PC-9 (cell line): ENCODE measurements around the gene ABRACL. TPM values are rescaled to one million over a fixed set of nuclear protein-coding genes. Genes with fewer than 3 reads are reported as not detected.

Experiments
- BruUV-seq: library from RNA; stranded (reverse); fragments of 400-500 nt; replicated peaks from 2 replicates; lab custom pipeline; 2021; lab: Mats Ljungman, UMichigan
- CTCF ChIA-PET: fragments of 300-600 bp; sonication (Branson Sonifier 250); formaldehyde crosslinking; loops from one replicate; lab custom pipeline; 2022; ENCODE audit warnings: antibody characterized with exemption; lab: Charles Lee
- POLR2A ChIA-PET: fragments of 300-600 bp; sonication (Branson Sonifier 250); formaldehyde crosslinking; loops from one replicate; lab custom pipeline; 2022; ENCODE audit warnings: antibody characterized with exemption; ENCODE audit not compliant: unreplicated experiment; lab: Charles Lee
- DNase-seq, 2 experiments: peaks; one replicate each; pipeline versions ENCODE4 v3.0.0 to v3.0.0-alpha.2; 2015 to 2022; ENCODE audit warnings: mixed read lengths in 1 of 2
- H2AFZ ChIP-seq: fragments of 200-600 bp; sonication (generic); 2 replicates; pipeline ENCODE4 v1.8.1; 2017; ENCODE audit warnings: antibody characterized with exemption
- H3F3A ChIP-seq: fragments of 200-600 bp; sonication (generic); 2 replicates; pipeline ENCODE4 v1.8.1; 2017; ENCODE audit warnings: antibody characterized with exemption, mild to moderate bottlenecking, low read depth; ENCODE audit not compliant: insufficient read depth
- H3K27ac ChIP-seq: fragments of 200-600 bp; sonication (generic); 2 replicates; pipeline ENCODE4 v1.6.1; 2016; ENCODE audit warnings: mixed run types
- H3K27me3 ChIP-seq: fragments of 200-600 bp; sonication (generic); 2 replicates; pipeline ENCODE4 v1.6.1; 2016; ENCODE audit warnings: low read depth, mixed run types; ENCODE audit not compliant: insufficient read depth
- H3K36me3 ChIP-seq: fragments of 200-600 bp; sonication (generic); 2 replicates; pipeline ENCODE4 v1.6.1; 2016; ENCODE audit warnings: low read depth, mixed run types
- H3K4me1 ChIP-seq: fragments of 200-600 bp; sonication (generic); replicated peaks from 2 replicates; pipeline ENCODE4 v1.6.1; 2016; ENCODE audit warnings: mixed run types; ENCODE audit not compliant: insufficient read depth
- H3K4me2 ChIP-seq: fragments of 200-600 bp; sonication (generic); 2 replicates; pipeline ENCODE4 v1.6.1; 2017; ENCODE audit warnings: mixed run types
- H3K4me3 ChIP-seq: fragments of 200-600 bp; sonication (generic); 2 replicates; pipeline ENCODE4 v1.6.1; 2016; ENCODE audit warnings: mixed run types
- H3K79me2 ChIP-seq: fragments of 200-600 bp; sonication (generic); 2 replicates; pipeline ENCODE4 v1.6.1; 2017; ENCODE audit warnings: low read depth, mixed run types
- H3K9me2 ChIP-seq: fragments of 200-600 bp; sonication (generic); 2 replicates; pipeline ENCODE4 v1.8.1; 2017; ENCODE audit warnings: mild to moderate bottlenecking; ENCODE audit not compliant: insufficient read depth
- H3K9me3 ChIP-seq: fragments of 200-600 bp; sonication (generic); 2 replicates; pipeline ENCODE4 v1.8.1; 2016; ENCODE audit warnings: low read depth; ENCODE audit not compliant: insufficient read depth
- H4K20me1 ChIP-seq: fragments of 200-600 bp; sonication (generic); 2 replicates; pipeline ENCODE4 v1.8.1; 2017; ENCODE audit not compliant: insufficient read depth
- CTCF ChIP-seq: fragments of 200-600 bp; sonication (generic); conservative IDR thresholded peaks from 2 replicates; pipeline ENCODE4 v1.6.1; 2017; ENCODE audit warnings: mixed run types, antibody characterized with exemption, mild to moderate bottlenecking, moderate library complexity
- EZH2 ChIP-seq: fragments of 200-600 bp; sonication (generic); IDR thresholded peaks from 2 replicates; pipeline ENCODE4 v1.8.0; 2017; ENCODE audit warnings: antibody characterized with exemption, low read depth
- intact Hi-C: fragments of 100-400 bp; cut with micrococcal nuclease; formaldehyde crosslinking; loops from one replicate; pipeline ENCODE4 v1.10.0; 2022; ENCODE audit not compliant: unreplicated experiment
- total RNA-seq: library from RNA; stranded (reverse); gene quantifications from 2 replicates; pipeline ENCODE4 v1.2.3, GENCODE V29; 2021

The ABRACL gene
- total RNA-seq, 1 experiment from 2014 or later, result 33.7 TPM

- Histone ChIP-seq H3K79me2 (no peaks in the 10 kb centered on the region), H3K36me3 (no peaks in the 10 kb centered on the region), H3K9me3 (no peaks in the 10 kb centered on the region), H2AFZ (no peak overlapping the region), H3K27ac (no peak overlapping the region), H3K27me3 (no peaks in the 10 kb centered on the region), H3K9me2 (no peaks in the 10 kb centered on the region), H4K20me1 (no peaks in the 10 kb centered on the region), H3K4me2 (peak overlapping the region; percentile 11), H3K4me1 (peaks cover 11% of the 10 kb centered on the region), H3K4me3 (no peak overlapping the region), H3F3A (no peaks in the 10 kb centered on the region)
- BruUV-seq, result no TSS peak
- DNase-seq, result peak in 1 of 2 experiments; percentile 59
- CTCF ChIA-PET, result no interaction called here
- POLR2A ChIA-PET, result no interaction called here
- intact Hi-C loops, result no loop called here
- no peak for TF ChIP-seq EZH2
- no peak for TF ChIP-seq CTCF
Measured at GRCh38 chr6:139080255-139080920, 51.8 kb downstream of the ABRACL start.

- Histone ChIP-seq H3K27ac (no peak overlapping the region), H3K27me3 (no peaks in the 10 kb centered on the region), H3K4me1 (peaks cover 11% of the 10 kb centered on the region), H3K36me3 (no peaks in the 10 kb centered on the region), H3K9me3 (no peaks in the 10 kb centered on the region), H3K4me2 (no peak overlapping the region), H4K20me1 (no peaks in the 10 kb centered on the region), H3K4me3 (no peak overlapping the region), H3K79me2 (no peaks in the 10 kb centered on the region), H3K9me2 (no peaks in the 10 kb centered on the region), H2AFZ (no peak overlapping the region), H3F3A (no peaks in the 10 kb centered on the region)
- TF ChIP-seq EZH2, result no peak
- TF ChIP-seq CTCF, result no peak
- DNase-seq, result no peak
- BruUV-seq, result no TSS peak
- intact Hi-C loops, result no loop called here
- ChIA-PET POLR2A (no interaction called here), CTCF (no interaction called here)
Measured at GRCh38 chr6:139081471-139081870, 52.9 kb downstream of the ABRACL start.

GRCh38 chr6:139082370-139082769 lies 53.8 kb downstream of the ABRACL start:
- Histone ChIP-seq H3K4me3 (no peak overlapping the region), H3K36me3 (no peaks in the 10 kb centered on the region), H3F3A (no peaks in the 10 kb centered on the region), H3K79me2 (no peaks in the 10 kb centered on the region), H3K4me1 (peaks cover 11% of the 10 kb centered on the region), H3K27me3 (no peaks in the 10 kb centered on the region), H3K9me3 (no peaks in the 10 kb centered on the region), H3K4me2 (no peak overlapping the region), H2AFZ (no peak overlapping the region), H3K9me2 (no peaks in the 10 kb centered on the region), H4K20me1 (no peaks in the 10 kb centered on the region), H3K27ac (no peak overlapping the region)
- CTCF ChIA-PET, result no interaction called here
- intact Hi-C loops, result no loop called here
- BruUV-seq, result no TSS peak
- TF ChIP-seq CTCF (no peak), EZH2 (no peak)
- no peak for DNase-seq
- POLR2A ChIA-PET, result no interaction called here
